HepG2 (cell line): Measurements from ENCODE around the gene KDM5A. TPM values are rescaled to one million over a fixed set of nuclear protein-coding genes. Genes with fewer than 3 reads are reported as not detected.

Experiments used
- ATAC-seq: fragments of 200-7000 bp; cut with Tn5 transposase; 3 replicates; pipeline ENCODE4 v1.9.1; 2020; ENCODE audit warnings: mild to moderate bottlenecking, moderate library complexity
- BruUV-seq: library from RNA; stranded (reverse); fragments of 400-500 nt; replicated peaks from 2 replicates; lab custom pipeline; 2021; lab: Mats Ljungman, UMichigan
- CTCF ChIA-PET: fragments of 300-600 bp; formaldehyde crosslinking; extraction: SDS; loops from one replicate; lab custom pipeline; 2021; ENCODE audit warnings: low total read pairs, inconsistent platforms, low intra/inter-chr PET ratio; lab: Yijun Ruan, JAX
- POLR2A ChIA-PET: fragments of 350-600 bp; sonication (Branson Sonifier 250); formaldehyde crosslinking; loops from one replicate; lab custom pipeline; 2020; ENCODE audit warnings: antibody characterized with exemption, inconsistent platforms; lab: Yijun Ruan, JAX
- DNase-seq: peaks from one replicate; pipeline ENCODE4 v3.0.0-alpha.2; 2015; ENCODE audit warnings: low spot score
- FAIRE-seq: peaks from 3 replicates; lab custom pipeline; 2011; peaks lifted over from hg19 to GRCh38; lab: Jason Lieb, UNC
- H2AFZ ChIP-seq: one replicate; pipeline ENCODE4 v1.6.1; 2011; ENCODE audit warnings: low read length, inconsistent platforms
- H3K27ac ChIP-seq: fragments of 300-600 bp; 3 replicates; pipeline ENCODE4 v1.8.0; 2011; ENCODE audit warnings: mixed run types, mild to moderate bottlenecking, mixed read lengths, low read length, inconsistent platforms; ENCODE audit not compliant: insufficient read depth; ENCODE audit errors: extremely low read length
- H3K27me3 ChIP-seq, 2 experiments: fragments of 200-600 bp in 1 of 2; 2 replicates in 1 of 2; 3 replicates in 1 of 2; pipeline versions ENCODE4 v1.6.0 to v1.8.0; 2011; ENCODE audit warnings: low read length in 2 of 2, mild to moderate bottlenecking in 2 of 2, moderate library complexity in 2 of 2, inconsistent platforms in 1 of 2; ENCODE audit not compliant: insufficient read depth in 2 of 2, control insufficient read depth in 1 of 2
- H3K36me3 ChIP-seq, 2 experiments: fragments of 200-600 bp in 1 of 2; replicated peaks in 1 of 2; 2 replicates in 1 of 2; 3 replicates in 1 of 2; pipeline versions ENCODE4 v1.5.1 to v1.8.0; 2011; ENCODE audit warnings: low read length in 2 of 2, inconsistent platforms in 1 of 2; ENCODE audit not compliant: insufficient read depth in 2 of 2, control insufficient read depth in 1 of 2
- H3K4me1 ChIP-seq: 2 replicates; pipeline ENCODE4 v1.5.1; 2012; ENCODE audit warnings: low read length, inconsistent platforms; ENCODE audit not compliant: insufficient read depth
- H3K4me2 ChIP-seq: 2 replicates; pipeline ENCODE4 v1.6.0; 2011; ENCODE audit warnings: low read depth, low read length, inconsistent platforms
- H3K4me3 ChIP-seq, 3 experiments: fragments of 200-600 bp in 1 of 3; sonication (generic), shearing (Covaris generic) in 1 of 3; replicated peaks in 1 of 3; 2 replicates each; pipeline ENCODE4 v1.5.1; 2011 to 2016; ENCODE audit warnings: low read length in 3 of 3, inconsistent platforms in 2 of 3, low read depth in 2 of 3, mild to moderate bottlenecking in 2 of 3, control low read depth in 1 of 3, mixed read lengths in 1 of 3; ENCODE audit not compliant: insufficient read depth in 1 of 3
- H3K79me2 ChIP-seq: one replicate; pipeline ENCODE4 v1.6.1; 2011; ENCODE audit warnings: low read length, inconsistent platforms; ENCODE audit not compliant: insufficient read depth
- H3K9ac ChIP-seq: 2 replicates; pipeline ENCODE4 v1.6.0; 2011; ENCODE audit warnings: mild to moderate bottlenecking, low read depth, low read length, inconsistent platforms; ENCODE audit not compliant: insufficient read depth
- H3K9me3 ChIP-seq: 2 replicates; pipeline ENCODE4 v1.5.1; 2012; ENCODE audit warnings: mild to moderate bottlenecking, low read length
- H4K20me1 ChIP-seq: 2 replicates; pipeline ENCODE4 v1.6.0; 2011; ENCODE audit warnings: inconsistent platforms, mild to moderate bottlenecking, low read length, moderate library complexity; ENCODE audit not compliant: insufficient read depth
- CREM ChIP-seq, 2 experiments: sonication (generic) in 1 of 2; formaldehyde crosslinking in 1 of 2; IDR thresholded peaks; 2 replicates each; pipeline versions ENCODE4 v1.4.0 to v1.6.1; 2016 to 2020; ENCODE audit warnings: antibody characterized with exemption in 1 of 2, mild to moderate bottlenecking in 1 of 2, missing genetic modification reagents in 1 of 2
- MTA1 ChIP-seq: sonication (generic); formaldehyde crosslinking; IDR thresholded peaks from 2 replicates; pipeline ENCODE4 v1.4.0; 2020; ENCODE audit warnings: missing genetic modification reagents, mild to moderate bottlenecking, borderline replicate concordance
- TRIM22 ChIP-seq: fragments of 450-650 bp; IDR thresholded peaks from 2 replicates; pipeline ENCODE4 v1.6.1; 2017
- WIZ ChIP-seq: sonication (generic); formaldehyde crosslinking; IDR thresholded peaks from 2 replicates; pipeline ENCODE4 v1.5.1; 2020; ENCODE audit warnings: mild to moderate bottlenecking, missing genetic modification reagents
- ZBTB3 ChIP-seq: sonication (generic); formaldehyde crosslinking; IDR thresholded peaks from 2 replicates; pipeline ENCODE4 v1.4.0; 2020; ENCODE audit warnings: low read depth, mild to moderate bottlenecking, moderate library complexity, missing genetic modification reagents, borderline replicate concordance
- ZBTB8A ChIP-seq: sonication (generic); formaldehyde crosslinking; IDR thresholded peaks from 2 replicates; pipeline ENCODE4 v1.4.0; 2020; ENCODE audit warnings: mild to moderate bottlenecking, low read depth, missing genetic modification reagents, borderline replicate concordance
- ZNF10 ChIP-seq: sonication (generic); formaldehyde crosslinking; IDR thresholded peaks from 2 replicates; pipeline ENCODE4 v1.4.0; 2020; ENCODE audit warnings: mild to moderate bottlenecking, low read depth, missing genetic modification reagents, borderline replicate concordance
- ZNF333 ChIP-seq: sonication (generic); formaldehyde crosslinking; IDR thresholded peaks from 2 replicates; pipeline ENCODE4 v1.4.0; 2020; ENCODE audit warnings: mild to moderate bottlenecking, missing genetic modification reagents, borderline replicate concordance
- ZNF34 ChIP-seq: sonication (generic); formaldehyde crosslinking; IDR thresholded peaks from 2 replicates; pipeline ENCODE4 v1.4.0; 2020; ENCODE audit warnings: mild to moderate bottlenecking, missing genetic modification reagents, borderline replicate concordance
- ZNF432 ChIP-seq: sonication (generic); formaldehyde crosslinking; IDR thresholded peaks from 2 replicates; pipeline ENCODE4 v1.5.0; 2020; ENCODE audit warnings: missing genetic modification reagents, mild to moderate bottlenecking, borderline replicate concordance
- ZNF816 ChIP-seq: sonication (generic); formaldehyde crosslinking; IDR thresholded peaks from 2 replicates; pipeline ENCODE4 v1.8.0; 2022; ENCODE audit warnings: missing genetic modification reagents, mild to moderate bottlenecking, borderline replicate concordance
- ZSCAN9 ChIP-seq: IDR thresholded peaks from 2 replicates; pipeline ENCODE4 v1.6.1; 2016; ENCODE audit warnings: borderline replicate concordance
- WGBS: methylation state at CpG from one replicate; pipeline ENCODE4 v1.1.6; 2017; ENCODE audit warnings: low lambda C conversion rate; 5-methylcytosine and 5-hydroxymethylcytosine counted together
- in situ Hi-C: cut with HindIII; loops from 2 replicates; pipeline ENCODE4 v1.10.0; 2017; ENCODE audit warnings: low pct_unique_long_range_greater_than_20kb; ENCODE audit not compliant: extremely low pct_ligation_motif_present
- intact Hi-C: fragments of 100-400 bp; cut with micrococcal nuclease; formaldehyde crosslinking; loops from one replicate; pipeline ENCODE4 v1.10.0; 2022; ENCODE audit not compliant: unreplicated experiment
- polyA plus RNA-seq, 8 experiments: library from polyadenylated mRNA; depleted of rRNA in 3 of 8; stranded (reverse) in 7 of 8; unstranded in 1 of 8; fragments of >200 nt; fragmentation: Illumina TruSeq in 4 of 8; extraction: Trizol in 4 of 8; gene quantifications; 2 replicates each; pipeline versions ENCODE4 v1.2.1 to v1.2.3, GENCODE V29; 2011 to 2016; ENCODE audit warnings: low read depth in 4 of 8, missing spikeins in 1 of 8, mixed read lengths in 1 of 8; ENCODE audit not compliant: insufficient read depth in 1 of 8
- total RNA-seq, 5 experiments: library from RNA; depleted of rRNA; stranded (reverse); fragments of >200 nt; fragmentation: Illumina TruSeq; extraction: Trizol; gene quantifications; 2 replicates each; pipeline ENCODE4 v1.2.3, GENCODE V29; 2016; ENCODE audit warnings: low read depth in 1 of 5

The KDM5A gene
- total and polyA plus RNA-seq, 2 of the 13 experiments (the other 11 are each of a cell fraction or from before 2014, with no cell fraction given) = 12.0 to 29.2 TPM

DNA sequence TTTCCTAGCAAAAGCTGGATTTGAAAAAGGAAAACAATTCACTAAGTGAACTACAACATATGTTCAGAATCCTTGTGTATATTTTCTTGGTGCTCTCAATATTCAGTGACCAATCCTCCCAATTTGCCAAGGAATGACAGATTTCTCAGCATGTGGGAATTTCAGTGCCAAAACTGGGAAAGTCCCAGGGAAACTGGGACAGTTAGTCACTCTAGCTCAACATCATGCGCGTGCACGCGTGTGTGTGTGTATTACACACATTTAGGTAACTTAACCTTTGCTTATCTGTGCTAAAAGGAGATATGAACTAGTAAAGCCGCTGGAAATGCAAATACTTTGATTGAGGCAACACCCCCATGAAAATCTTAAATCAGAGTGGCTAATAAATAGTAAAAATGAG lies 100.4 kb downstream of the KDM5A start (continued):
- TF ChIP-seq MTA1 (CRISPR knock-in tag) = no peak
- no peak for TF ChIP-seq ZNF34
- TF ChIP-seq ZBTB3 = no peak
- no peak for TF ChIP-seq ZNF10 (CRISPR knock-in tag)
- TF ChIP-seq ZBTB8A = no peak

- Histone ChIP-seq H3K27me3 (no peaks in the 10 kb centered on the region), H3K36me3 (peaks cover 12 to 50% of the 10 kb centered on the region in 2 experiments), H3K4me2 (no peak overlapping the region), H4K20me1 (no peaks in the 10 kb centered on the region), H3K4me3 (no peak overlapping the region), H3K4me1 (peaks cover 7% of the 10 kb centered on the region), H3K79me2 (no peaks in the 10 kb centered on the region), H3K9me3 (no peaks in the 10 kb centered on the region), H3K9ac (no peak overlapping the region)
- ATAC-seq (no peak), FAIRE-seq (no peak), DNase-seq (no peak)
- WGBS = 98% methylated on average over 5 of the region's 5 CpGs
- no TSS peak for BruUV-seq
- intact Hi-C loops = no loop called here
- ChIA-PET CTCF (no interaction called here), POLR2A (interaction anchor here (0.7 kb wide), 1 partner anchor 10 kb away, joined by 5 read pairs; no protein-coding TSS in a partner anchor)
- in situ Hi-C loops = no loop called here
- no peak for TF ChIP-seq ZNF432 (CRISPR knock-in tag)
- TF ChIP-seq WIZ (CRISPR knock-in tag) = no peak
- no peak for TF ChIP-seq ZSCAN9 (CRISPR knock-in tag)
- TF ChIP-seq ZNF333 = no peak
- no peak for TF ChIP-seq TRIM22
- TF ChIP-seq CREM (IDR thresholded peaks at IDR 0.05) = no peak
- TF ChIP-seq CREM (CRISPR knock-in tag; IDR thresholded peaks at IDR 0.05) = no peak
- no peak for TF ChIP-seq ZNF816 (CRISPR knock-in tag)
- TF ChIP-seq, all 625 proteins: peak for 0
- no peak overlapping the region for H3K27ac ChIP-seq
- no peak overlapping the region for H2AFZ ChIP-seq
Observed at GRCh38 chr12:286531-287300, 102.4 kb downstream of the KDM5A start.
